Progenitor cell of endocrine pancreas (in vitro differentiated cells): ENCODE measurements around the gene PRODH2. TPM values are rescaled to one million over a fixed set of nuclear protein-coding genes. Genes with fewer than 3 reads are reported as not detected.
"Not testable (repeated sequence)": the region's sequence is repeated elsewhere in the genome, so short reads cannot be mapped to it uniquely, and the experiment has no call there.

Experiments
- DNase-seq: peaks from one replicate; pipeline ENCODE4 v3.0.0; 2021; ENCODE audit warnings: low spot score; ENCODE audit not compliant: unreplicated experiment
- H3K27ac Mint-ChIP-seq: 2 replicates; pipeline ENCODE4 v1.8.0; 2021; ENCODE audit warnings: mild to moderate bottlenecking, moderate library complexity, mixed read lengths
- H3K27me3 Mint-ChIP-seq: 2 replicates; pipeline ENCODE4 v1.8.0; 2021; ENCODE audit warnings: mixed read lengths
- H3K36me3 Mint-ChIP-seq: 2 replicates; pipeline ENCODE4 v1.8.0; 2022; ENCODE audit warnings: mixed read lengths; ENCODE audit not compliant: insufficient read depth
- H3K4me1 Mint-ChIP-seq: 2 replicates; pipeline ENCODE4 v1.8.0; 2021; ENCODE audit warnings: low read depth, mixed read lengths
- H3K4me3 Mint-ChIP-seq: 2 replicates; pipeline ENCODE4 v1.8.0; 2021; ENCODE audit warnings: low read depth, mild to moderate bottlenecking, moderate library complexity, mixed read lengths
- H3K9me3 Mint-ChIP-seq: 2 replicates; pipeline ENCODE4 v1.8.0; 2021; ENCODE audit warnings: low read depth, mixed read lengths
- CTCF ChIP-seq: fragments of 200-600 bp; sonication (generic); IDR thresholded peaks from one replicate; pipeline ENCODE4 v1.5.0; 2021; ENCODE audit warnings: antibody characterized with exemption, mild to moderate bottlenecking; ENCODE audit not compliant: unreplicated experiment
- total RNA-seq: library from RNA; stranded (reverse); gene quantifications from 2 replicates; pipeline ENCODE4 v1.2.1, GENCODE V29; 2021

PRODH2 gene
- total RNA-seq, 1 donor from 2014 or later: 5.3 TPM

DNA sequence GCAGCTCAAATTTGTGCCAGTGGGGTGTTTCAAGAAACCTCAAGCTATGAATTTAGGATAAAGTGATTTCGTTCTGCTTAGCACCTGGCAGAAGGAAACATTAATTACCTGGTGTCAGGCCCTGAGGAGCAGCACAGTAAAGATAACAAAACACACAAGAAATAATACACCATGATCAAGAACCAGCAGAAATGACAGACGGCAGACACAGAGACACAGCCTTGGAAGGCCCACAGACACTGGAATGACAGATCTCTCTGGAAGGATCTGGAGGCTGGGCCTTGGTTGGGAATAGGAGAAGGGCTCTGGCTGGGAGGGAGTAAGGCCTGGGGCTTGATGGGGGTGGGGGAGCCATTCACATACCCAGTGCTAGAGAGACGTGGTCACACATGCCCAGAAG is 10.8 kb downstream of the PRODH2 start:
- H3K9me3 Mint-ChIP-seq: no peaks in the 10 kb centered on the region
- TF ChIP-seq CTCF: no peak
- H3K4me3 Mint-ChIP-seq: no peak overlapping the region
- H3K27me3 Mint-ChIP-seq: peaks cover 15% of the 10 kb centered on the region
- H3K4me1 Mint-ChIP-seq: no peaks in the 10 kb centered on the region
- H3K27ac Mint-ChIP-seq: no peak overlapping the region
- no peaks in the 10 kb centered on the region for H3K36me3 Mint-ChIP-seq
- DNase-seq: no peak

- Mint-ChIP-seq H3K4me3 (no peak overlapping the region), H3K9me3 (no peaks in the 10 kb centered on the region), H3K4me1 (no peaks in the 10 kb centered on the region), H3K27me3 (peaks cover 33% of the 10 kb centered on the region), H3K36me3 (no peaks in the 10 kb centered on the region), H3K27ac (no peak overlapping the region)
- DNase-seq: no peak
- TF ChIP-seq CTCF: no peak
These were observed 15.0 kb downstream of the PRODH2 start for GRCh38 chr19:35797663-35798062.

- Mint-ChIP-seq H3K9me3 (no peaks in the 10 kb centered on the region), H3K4me3 (no peak overlapping the region), H3K27me3 (peaks cover 33% of the 10 kb centered on the region), H3K4me1 (no peaks in the 10 kb centered on the region), H3K36me3 (no peaks in the 10 kb centered on the region), H3K27ac (no peak overlapping the region)
- no peak for DNase-seq
- no peak for TF ChIP-seq CTCF
These were observed 15.8 kb downstream of the PRODH2 start for GRCh38 chr19:35796645-35797542.

DNA sequence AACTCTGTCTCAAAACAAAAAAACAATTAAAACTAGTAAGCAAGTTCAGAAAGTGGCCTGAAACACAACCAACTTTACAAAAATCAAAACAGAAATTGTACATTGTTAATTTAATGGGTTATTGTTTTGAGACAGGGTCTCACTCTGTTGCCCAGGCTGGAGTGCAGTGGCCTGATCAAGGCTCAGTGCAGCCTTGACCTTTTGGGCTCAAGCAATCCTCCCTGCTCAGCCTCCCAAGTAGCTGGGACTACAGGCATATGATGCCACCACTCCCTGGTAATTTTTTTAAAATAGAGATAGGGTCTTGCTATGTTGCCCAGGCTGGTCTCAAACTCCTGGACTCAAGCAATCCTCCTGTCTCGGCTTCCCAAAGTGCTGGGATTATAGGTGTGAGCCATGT is 17.1 kb downstream of the PRODH2 start:
- not testable (repeated sequence) for H3K27ac Mint-ChIP-seq, H3K36me3 Mint-ChIP-seq, H3K4me1 Mint-ChIP-seq, H3K9me3 Mint-ChIP-seq, H3K4me3 Mint-ChIP-seq, DNase-seq
- peaks cover 33% of the 10 kb centered on the region for H3K27me3 Mint-ChIP-seq

DNA sequence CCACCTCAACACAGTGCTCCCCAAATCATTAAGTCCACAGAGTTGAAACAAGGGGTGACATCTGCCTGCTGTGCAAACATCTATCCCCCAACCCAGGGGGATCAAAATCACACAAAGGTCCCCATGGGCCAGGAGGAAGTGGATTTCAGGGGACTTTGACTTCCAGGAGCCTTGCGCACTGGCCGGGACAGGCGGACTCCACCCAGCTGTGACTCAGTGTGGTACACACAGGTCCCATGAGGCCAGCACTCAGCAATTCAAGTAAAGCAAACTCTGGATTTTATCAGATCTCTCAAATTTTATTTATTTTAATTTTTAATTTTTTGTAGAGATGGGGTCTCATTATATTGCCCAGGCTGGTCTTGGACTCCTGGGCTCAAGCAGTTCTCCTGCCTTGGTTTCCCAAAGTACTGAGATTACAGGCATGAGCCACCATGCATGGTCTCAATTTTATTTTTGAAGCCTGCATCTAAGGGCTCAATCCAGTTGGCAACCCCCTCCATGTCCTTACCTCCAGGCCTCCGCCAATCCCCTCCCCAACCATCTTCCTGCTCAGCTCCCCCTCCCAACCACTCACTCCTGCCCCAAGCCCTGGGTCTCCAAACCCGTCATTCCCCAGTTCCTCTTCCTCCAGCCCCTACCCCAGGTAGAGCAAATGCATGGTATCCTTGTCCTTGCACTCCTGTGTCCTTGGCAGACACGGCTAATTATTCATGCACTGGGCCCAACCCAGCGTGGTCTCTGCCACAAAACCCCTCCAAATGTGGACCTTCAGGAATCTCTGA is 19.1 kb downstream of the PRODH2 start:
- no peak overlapping the region for H3K27ac Mint-ChIP-seq
- H3K27me3 Mint-ChIP-seq: peaks cover 30% of the 10 kb centered on the region
- no peaks in the 10 kb centered on the region for H3K4me1 Mint-ChIP-seq
- no peaks in the 10 kb centered on the region for H3K9me3 Mint-ChIP-seq
- no peaks in the 10 kb centered on the region for H3K36me3 Mint-ChIP-seq
- no peak for TF ChIP-seq CTCF
- H3K4me3 Mint-ChIP-seq: no peak overlapping the region
- no peak for DNase-seq
